Activated T-cell treated with anti-CD3 and anti-CD28 coated beads, Interleukin-2, amount 50 U/mL, for 1 hour (primary cell): ENCODE data around the gene PDGFA.

Experiments
- DNase-seq: peaks from one replicate; pipeline ENCODE4 v3.0.0-alpha.2; 2020

PDGFA gene

GRCh38 chr7:457814-458510, 61.7 kb downstream of the PDGFA start:
- DNase-seq = no peak

- DNase-seq = no peak
Observed at GRCh38 chr7:455110-455928, 64.3 kb downstream of the PDGFA start.

GRCh38 chr7:454356-455109, 65.1 kb downstream of the PDGFA start:
- DNase-seq = no peak

GRCh38 chr7:453597-454306, 65.9 kb downstream of the PDGFA start:
- no peak for DNase-seq

- DNase-seq = no peak
Observed at GRCh38 chr7:452791-453455, 66.7 kb downstream of the PDGFA start.

- no peak for DNase-seq
Observed at GRCh38 chr7:452226-452751, 67.4 kb downstream of the PDGFA start.

- no peak for DNase-seq
Observed at GRCh38 chr7:451255-452225, 68.1 kb downstream of the PDGFA start.

- no peak for DNase-seq
Observed at GRCh38 chr7:450741-451140, 68.9 kb downstream of the PDGFA start.

- no peak for DNase-seq
Observed at GRCh38 chr7:450036-450435, 69.6 kb downstream of the PDGFA start.

GRCh38 chr7:449324-450019, 70.2 kb downstream of the PDGFA start:
- DNase-seq = no peak

- no peak for DNase-seq
Observed at GRCh38 chr7:447523-447922, 72.1 kb downstream of the PDGFA start.
